HUES64 (cell line): Measurements from ENCODE around the gene KDM4F. TPM values are rescaled to one million over a fixed set of nuclear protein-coding genes. Genes with fewer than 3 reads are reported as not detected.
"Not testable (repeated sequence)": the region's sequence is repeated elsewhere in the genome, so short reads cannot be mapped to it uniquely, and the experiment has no call there.

Source experiments
- H3K27ac ChIP-seq: 2 replicates; pipeline ENCODE4 v1.7.0; 2013; ENCODE audit warnings: low read depth, low read length, inconsistent platforms
- H3K27me3 ChIP-seq: 2 replicates; pipeline ENCODE4 v1.6.1; 2013; ENCODE audit warnings: mild to moderate bottlenecking, low read length; ENCODE audit not compliant: insufficient read depth
- H3K36me3 ChIP-seq: 2 replicates; pipeline ENCODE4 v1.6.1; 2013; ENCODE audit warnings: mild to moderate bottlenecking, low read length; ENCODE audit not compliant: insufficient read depth
- H3K4me1 ChIP-seq: 2 replicates; pipeline ENCODE4 v1.6.1; 2013; ENCODE audit warnings: mild to moderate bottlenecking, low read length, moderate library complexity; ENCODE audit not compliant: insufficient read depth
- H3K4me3 ChIP-seq: 2 replicates; pipeline ENCODE4 v1.5.1; 2013; ENCODE audit warnings: mild to moderate bottlenecking, low read length, moderate library complexity
- H3K9ac ChIP-seq: 2 replicates; pipeline ENCODE4 v1.6.1; 2013; ENCODE audit warnings: mild to moderate bottlenecking, low read depth, low read length
- H3K9me3 ChIP-seq: 2 replicates; pipeline ENCODE4 v1.6.1; 2013; ENCODE audit warnings: low read depth, low read length; ENCODE audit not compliant: insufficient read depth
- WGBS: fragments of 150-250, 120-280 bp; methylation state at CpG from one replicate; pipeline ENCODE4 v1.1.7; 2013; ENCODE audit warnings: missing lambda C conversion rate; 5-methylcytosine and 5-hydroxymethylcytosine counted together
- polyA plus RNA-seq, 2 experiments: library from polyadenylated mRNA; stranded (reverse); fragments of 50-300 nt; gene quantifications; one replicate each; pipeline ENCODE4 v1.2.3, GENCODE V29; 2013

The KDM4F gene
- polyA plus RNA-seq (2013, experiment 1 of 2): not detected
- not detected for polyA plus RNA-seq (2013, experiment 2 of 2)

- H3K4me3 ChIP-seq, H3K27ac ChIP-seq, H3K4me1 ChIP-seq, H3K36me3 ChIP-seq, H3K27me3 ChIP-seq, H3K9ac ChIP-seq, H3K9me3 ChIP-seq: not testable (repeated sequence)
- WGBS: 79% methylated on average over 3 of the region's 3 CpGs
Measured at GRCh38 chr11:95049122-95049521, at the start of gene KDM4F. Gene KDM4F (plus strand): TSS chr11:95049422.

GRCh38 chr11:95003716-95004115, 45.5 kb upstream of the KDM4F start:
- no peaks in the 10 kb centered on the region for H3K27me3 ChIP-seq
- H3K4me3 ChIP-seq: no peak overlapping the region
- H3K27ac ChIP-seq: no peak overlapping the region
- H3K36me3 ChIP-seq: no peaks in the 10 kb centered on the region
- no peaks in the 10 kb centered on the region for H3K9me3 ChIP-seq
- no peaks in the 10 kb centered on the region for H3K4me1 ChIP-seq
- H3K9ac ChIP-seq: no peak overlapping the region

- Histone ChIP-seq H3K27ac (no peak overlapping the region), H3K9ac (no peak overlapping the region), H3K4me3 (no peak overlapping the region), H3K4me1 (no peaks in the 10 kb centered on the region), H3K36me3 (no peaks in the 10 kb centered on the region), H3K27me3 (no peaks in the 10 kb centered on the region), H3K9me3 (no peaks in the 10 kb centered on the region)
- 100% methylated on average over 1 of the region's 1 CpG for WGBS
Measured at GRCh38 chr11:95005642-95006041, 43.6 kb upstream of the KDM4F start.

GRCh38 chr11:95011376-95011775, 37.8 kb upstream of the KDM4F start:
- Histone ChIP-seq H3K27me3 (no peaks in the 10 kb centered on the region), H3K27ac (no peak overlapping the region), H3K9me3 (no peaks in the 10 kb centered on the region), H3K4me3 (no peak overlapping the region), H3K4me1 (no peaks in the 10 kb centered on the region), H3K36me3 (no peaks in the 10 kb centered on the region), H3K9ac (no peak overlapping the region)

GRCh38 chr11:95014184-95014821, 34.9 kb upstream of the KDM4F start:
- Histone ChIP-seq H3K27ac (no peak overlapping the region), H3K27me3 (no peaks in the 10 kb centered on the region), H3K9me3 (no peaks in the 10 kb centered on the region), H3K4me1 (no peaks in the 10 kb centered on the region), H3K4me3 (no peak overlapping the region), H3K9ac (no peak overlapping the region), H3K36me3 (no peaks in the 10 kb centered on the region)
- 91% methylated on average over 12 of the region's 12 CpGs for WGBS

- H3K4me1 ChIP-seq: no peaks in the 10 kb centered on the region
- H3K9ac ChIP-seq: no peak overlapping the region
- no peaks in the 10 kb centered on the region for H3K27me3 ChIP-seq
- no peak overlapping the region for H3K27ac ChIP-seq
- H3K4me3 ChIP-seq: no peak overlapping the region
- no peaks in the 10 kb centered on the region for H3K36me3 ChIP-seq
- no peaks in the 10 kb centered on the region for H3K9me3 ChIP-seq
- WGBS: 89% methylated on average over 2 of the region's 2 CpGs
Measured at GRCh38 chr11:95016139-95016538, 33.1 kb upstream of the KDM4F start.

GRCh38 chr11:95021468-95021867, 27.8 kb upstream of the KDM4F start:
- not testable (repeated sequence) for H3K27ac ChIP-seq, H3K27me3 ChIP-seq, H3K4me1 ChIP-seq, H3K4me3 ChIP-seq, H3K36me3 ChIP-seq, H3K9me3 ChIP-seq, H3K9ac ChIP-seq
- WGBS: 91% methylated on average over 5 of the region's 5 CpGs

- Histone ChIP-seq H3K27ac (no peak within 1 kb of the TSS), H3K27me3 (no peaks in the 10 kb centered on the region), H3K4me1 (no peaks in the 10 kb centered on the region), H3K9ac (no peak within 1 kb of the TSS), H3K36me3 (no peaks in the 10 kb centered on the region), H3K9me3 (no peaks in the 10 kb centered on the region), H3K4me3 (no peak within 1 kb of the TSS)
- WGBS: 89% methylated on average over 1 of the region's 1 CpG
Measured at GRCh38 chr11:95024958-95025357, 24.3 kb upstream of the KDM4F start, which contains the start of gene KDM4E. Gene KDM4E (plus strand): TSS chr11:95025258. CDS start chr11:95025558, 300 bp downstream.

GRCh38 chr11:95025594-95025993, 23.6 kb upstream of the KDM4F start:
- not testable (repeated sequence) for H3K4me1 ChIP-seq, H3K27me3 ChIP-seq, H3K4me3 ChIP-seq, H3K9ac ChIP-seq, H3K27ac ChIP-seq, H3K36me3 ChIP-seq, H3K9me3 ChIP-seq
- 98% methylated on average over 2 of the region's 9 CpGs for WGBS

- Histone ChIP-seq H3K27me3 (no peaks in the 10 kb centered on the region), H3K4me3 (no peak overlapping the region), H3K27ac (no peak overlapping the region), H3K9ac (no peak overlapping the region), H3K9me3 (no peaks in the 10 kb centered on the region), H3K4me1 (no peaks in the 10 kb centered on the region), H3K36me3 (no peaks in the 10 kb centered on the region)
- 96% methylated on average over 2 of the region's 3 CpGs for WGBS
Measured at GRCh38 chr11:95028357-95028756, 20.9 kb upstream of the KDM4F start.

- H3K4me1 ChIP-seq: no peaks in the 10 kb centered on the region
- no peak overlapping the region for H3K9ac ChIP-seq
- no peaks in the 10 kb centered on the region for H3K27me3 ChIP-seq
- H3K4me3 ChIP-seq: no peak overlapping the region
- H3K36me3 ChIP-seq: no peaks in the 10 kb centered on the region
- H3K27ac ChIP-seq: no peak overlapping the region
- H3K9me3 ChIP-seq: no peaks in the 10 kb centered on the region
- whole genome bisulfite sequencing: 89% methylated on average over 1 of the region's 1 CpG
Measured at GRCh38 chr11:95033051-95033450, 16.2 kb upstream of the KDM4F start.

- H3K27ac ChIP-seq: no peak overlapping the region
- H3K9ac ChIP-seq: no peak overlapping the region
- H3K4me1 ChIP-seq: no peaks in the 10 kb centered on the region
- H3K9me3 ChIP-seq: no peaks in the 10 kb centered on the region
- no peaks in the 10 kb centered on the region for H3K27me3 ChIP-seq
- H3K4me3 ChIP-seq: no peak overlapping the region
- H3K36me3 ChIP-seq: no peaks in the 10 kb centered on the region
- WGBS: 92% methylated on average over 2 of the region's 2 CpGs
Measured at GRCh38 chr11:95035316-95035715, 13.9 kb upstream of the KDM4F start.
